GM19438 (cell line): ENCODE measurements around the gene EIF4E1B.
A peak's percentile ranks its signal among the peaks of the same experiment; 100 is the strongest.

ENCODE experiments used
- ATAC-seq: cut with Tn5 transposase; IDR thresholded peaks from one replicate; pipeline ENCODE4 v1.9.1; 2021; ENCODE audit warnings: low read depth; ENCODE audit not compliant: unreplicated experiment

EIF4E1B gene

GRCh38 chr5:176603091-176603490 is 27.4 kb upstream of the EIF4E1B start:
- ATAC-seq = no peak

DNA sequence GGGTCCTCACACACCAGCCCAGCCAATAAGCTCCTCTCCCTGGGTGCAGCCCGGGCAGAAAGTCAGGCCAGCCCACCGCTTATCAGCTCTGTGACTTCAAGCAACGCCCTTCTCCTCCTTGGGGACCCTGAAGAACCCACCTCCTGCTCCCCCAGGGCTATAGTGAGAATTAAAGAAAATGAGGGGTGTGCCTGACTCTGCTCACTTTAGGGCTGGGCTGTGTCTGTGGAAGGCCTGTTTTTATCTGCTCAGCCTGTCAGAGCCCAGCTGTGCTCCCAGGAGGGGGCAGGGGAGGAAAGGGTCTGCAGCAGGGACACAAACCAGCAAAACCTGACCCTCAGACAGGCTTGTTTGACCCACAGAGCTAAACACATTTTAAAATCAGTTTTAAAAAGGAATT is 24.4 kb upstream of the EIF4E1B start:
- no peak for ATAC-seq

GRCh38 chr5:176606875-176607274 is 23.6 kb upstream of the EIF4E1B start:
- ATAC-seq = no peak

DNA sequence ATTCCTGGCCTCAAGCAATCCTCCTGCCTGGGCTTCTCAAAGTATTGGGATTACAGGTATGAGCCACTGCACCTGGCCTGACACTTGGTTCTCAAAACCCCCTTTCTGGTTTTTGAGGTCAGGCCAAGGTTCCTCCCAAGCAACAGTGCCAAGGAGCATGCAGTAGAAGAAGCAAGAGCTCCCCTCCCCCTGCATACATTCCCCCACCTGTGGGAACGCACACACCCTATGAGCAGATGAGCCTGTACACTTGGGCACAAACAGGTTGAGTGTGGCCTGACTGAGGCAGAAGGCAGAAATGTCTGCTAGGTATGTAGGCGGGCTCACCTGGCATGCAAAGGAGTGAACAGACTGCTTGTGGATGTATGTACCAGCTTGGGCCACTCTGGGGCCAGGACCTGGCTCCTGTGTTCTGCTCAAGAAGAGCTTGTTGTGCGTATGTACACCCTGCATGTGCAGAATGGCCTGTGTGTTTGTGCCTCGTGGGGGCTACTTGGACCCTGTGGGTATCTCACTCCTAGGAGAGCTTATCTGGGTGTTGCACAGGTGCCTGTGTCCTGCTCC is 22.3 kb upstream of the EIF4E1B start:
- ATAC-seq = no peak

- peak; percentile 19 for ATAC-seq
These were observed 21.3 kb upstream of the EIF4E1B start for GRCh38 chr5:176608937-176609723.

GRCh38 chr5:176609724-176610434 is 20.6 kb upstream of the EIF4E1B start, which contains the start of gene GPRIN1:
Gene GPRIN1, minus strand, starts transcription at chr5:176610156. Its CDS starts 10,322 bp downstream, at chr5:176599834.
- peak; percentile 65 for ATAC-seq

DNA sequence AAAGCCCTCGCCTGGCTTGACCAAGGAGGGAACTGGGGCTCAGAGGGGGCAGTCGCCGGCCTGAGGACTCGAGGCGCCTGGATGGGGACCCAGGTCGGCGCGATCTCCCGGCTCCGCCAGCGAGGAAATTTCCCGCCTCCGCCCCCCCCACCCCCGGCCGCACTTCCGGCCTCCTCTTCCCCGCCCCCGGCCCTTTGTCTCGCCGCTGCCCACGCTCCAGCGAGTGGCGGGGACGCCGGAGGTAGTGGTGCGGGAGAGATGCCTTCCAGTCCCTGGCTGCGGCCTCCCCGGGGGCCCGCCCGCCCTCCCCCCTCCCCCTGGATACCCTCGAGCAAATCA is 20.1 kb upstream of the EIF4E1B start:
- peak; percentile 15 for ATAC-seq

GRCh38 chr5:176611435-176611834 is 19.0 kb upstream of the EIF4E1B start:
- ATAC-seq = no peak

DNA sequence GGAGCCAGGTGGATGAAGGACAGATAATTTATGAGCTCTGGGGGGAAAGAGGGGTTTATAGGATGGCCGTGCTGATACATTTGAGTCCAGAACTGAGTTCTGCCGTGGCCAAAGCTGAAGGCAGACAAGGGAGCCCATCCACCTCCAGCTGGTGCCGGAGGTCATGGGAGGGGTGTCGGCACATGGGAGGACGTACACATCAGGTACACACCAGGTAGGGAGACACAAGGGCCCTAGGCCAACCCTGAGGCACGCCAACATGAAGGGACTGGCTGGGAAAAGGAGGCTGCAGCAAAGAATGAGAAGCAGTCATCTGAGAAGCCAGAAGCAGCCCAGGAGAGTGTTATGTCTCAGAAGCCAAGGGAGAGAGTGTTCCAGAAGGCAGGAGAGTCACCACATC is 18.5 kb upstream of the EIF4E1B start:
- no peak for ATAC-seq

DNA sequence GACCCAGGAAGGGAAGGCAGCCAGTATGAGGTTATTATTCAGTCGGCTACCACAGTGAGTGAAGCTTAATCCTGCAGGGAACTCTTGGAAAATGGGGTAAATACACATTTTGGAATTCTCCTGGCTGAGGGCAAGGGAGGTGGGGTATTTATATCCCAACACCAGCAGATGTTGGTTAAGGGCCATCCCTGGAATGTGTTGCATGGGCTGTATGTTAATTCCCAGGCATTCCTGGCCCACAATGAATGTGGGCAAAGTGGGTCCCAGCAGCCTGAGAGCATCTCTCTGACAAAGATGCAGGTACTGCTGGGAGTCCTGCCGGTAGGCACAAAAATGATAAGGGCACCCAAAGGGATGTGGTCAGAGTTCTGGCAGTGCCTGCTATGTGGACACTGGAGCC is 17.6 kb upstream of the EIF4E1B start:
- no peak for ATAC-seq

- ATAC-seq = no peak
These were observed 15.5 kb upstream of the EIF4E1B start for GRCh38 chr5:176614805-176615478.

DNA sequence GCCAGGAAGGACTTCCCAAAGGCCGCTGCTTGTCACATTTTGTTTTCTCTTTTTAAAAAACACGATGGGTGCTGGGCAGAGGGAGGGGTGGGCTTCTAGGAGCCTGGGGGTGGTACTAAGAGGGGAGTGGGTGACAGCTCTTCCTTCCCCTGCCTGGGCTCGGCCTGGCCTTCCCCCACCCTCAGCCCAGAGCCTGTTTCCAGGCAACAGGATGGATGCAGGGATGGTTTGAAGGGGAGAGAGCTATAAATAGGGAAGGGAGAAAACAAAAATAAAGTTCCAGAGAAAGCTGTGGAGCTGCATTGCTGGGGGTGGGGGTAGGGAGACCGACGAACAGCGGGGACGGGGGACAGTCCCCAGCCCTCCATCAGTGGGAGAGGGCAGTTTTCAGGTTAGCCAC is 14.0 kb upstream of the EIF4E1B start:
- no peak for ATAC-seq

- ATAC-seq = no peak
These were observed 11.7 kb upstream of the EIF4E1B start for GRCh38 chr5:176618783-176619182.

GRCh38 chr5:176619203-176619568 is 11.3 kb upstream of the EIF4E1B start:
- peak; percentile 78 for ATAC-seq

DNA sequence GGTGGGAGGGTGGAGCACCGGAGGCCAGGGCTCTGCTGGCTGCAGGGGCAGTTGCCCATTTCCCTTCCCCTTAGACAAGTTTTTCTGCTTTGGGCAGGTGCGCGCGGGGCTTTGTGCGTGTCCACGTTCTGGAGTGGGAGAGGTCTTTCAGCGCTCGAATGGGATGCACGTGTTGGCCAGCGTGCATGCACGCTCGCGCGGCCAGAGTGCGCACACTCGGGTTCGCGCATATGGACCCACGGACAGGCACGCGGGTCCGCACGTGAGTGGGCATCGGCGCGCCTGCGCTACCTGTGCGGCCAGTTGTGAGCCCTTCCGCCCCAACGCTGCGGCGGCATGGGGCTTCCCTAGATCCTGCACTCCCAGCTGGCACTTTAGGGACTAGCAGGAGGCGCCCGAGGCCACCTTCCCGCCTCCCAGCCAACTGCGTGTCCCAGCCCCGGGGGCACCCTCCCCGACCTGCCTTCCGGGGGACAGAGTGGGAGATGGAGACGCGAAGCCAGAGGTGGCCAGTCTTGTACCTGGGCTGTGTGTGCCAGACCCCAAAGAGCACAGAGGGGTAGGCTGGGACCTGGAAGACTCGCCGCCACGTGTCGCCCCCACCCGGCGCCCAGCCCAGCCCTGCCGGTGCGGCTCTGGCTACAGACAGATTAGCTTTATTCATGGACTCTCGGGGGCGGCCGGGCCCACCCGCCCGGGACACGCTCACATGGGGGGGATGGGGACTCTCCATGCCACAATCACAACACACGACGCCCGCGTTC is 10.7 kb upstream of the EIF4E1B start:
- no peak for ATAC-seq

DNA sequence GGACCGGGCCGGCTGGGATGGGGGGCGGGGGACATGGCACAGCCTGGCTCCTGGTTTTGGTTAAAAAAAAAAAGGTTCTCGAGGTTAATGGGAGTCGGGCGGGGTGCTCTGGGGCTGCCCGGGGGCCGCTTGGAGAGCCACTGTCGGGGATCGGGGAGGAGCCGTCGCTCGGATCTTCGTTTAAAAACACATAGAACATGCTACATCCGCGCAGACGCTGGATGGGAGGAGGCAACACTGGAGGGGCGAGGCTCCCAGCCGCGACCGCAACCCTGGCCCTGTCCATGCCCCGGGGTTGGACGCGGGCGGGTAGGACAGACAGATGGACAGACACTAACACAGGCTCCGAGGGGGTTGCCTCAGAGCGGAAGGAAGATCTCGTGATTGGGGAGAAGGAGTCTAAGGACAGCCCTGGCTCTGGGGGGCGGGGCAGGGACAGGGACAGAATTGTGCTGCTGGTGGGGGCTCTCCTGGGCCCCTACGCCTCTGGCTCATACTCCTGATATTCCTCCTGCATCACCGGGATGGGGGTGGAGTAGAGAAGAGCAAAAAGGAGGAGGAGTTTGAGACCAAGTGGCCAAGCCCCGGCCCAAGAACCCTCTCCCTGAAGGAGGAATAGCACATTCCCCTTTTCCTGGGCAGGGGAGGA is 10.0 kb upstream of the EIF4E1B start:
- no peak for ATAC-seq

- no peak for ATAC-seq
These were observed 8.8 kb upstream of the EIF4E1B start for GRCh38 chr5:176621661-176622079.

- no peak for ATAC-seq
These were observed 6.3 kb upstream of the EIF4E1B start for GRCh38 chr5:176624142-176624541.

- ATAC-seq = no peak
These were observed 5.5 kb upstream of the EIF4E1B start for GRCh38 chr5:176624938-176625337.

DNA sequence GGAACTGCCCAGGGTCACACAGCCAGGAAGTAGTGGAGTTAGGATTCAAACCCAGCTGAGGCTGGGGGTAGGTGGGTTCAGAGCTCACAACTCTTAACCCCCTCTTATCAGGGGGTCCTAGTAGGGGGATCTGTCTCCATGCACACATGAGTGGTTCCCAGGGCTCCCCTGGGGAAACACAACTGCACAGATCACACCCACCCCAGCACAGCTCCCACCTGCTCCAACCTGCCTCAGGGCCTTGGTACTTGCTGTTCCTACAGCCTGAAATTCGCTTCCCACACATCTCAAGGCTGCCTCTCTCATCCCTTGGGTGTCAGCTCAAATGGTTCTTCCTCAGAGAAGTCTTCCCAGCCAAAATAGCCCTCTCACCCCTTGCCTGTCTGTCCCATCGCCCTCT is 5.0 kb upstream of the EIF4E1B start:
- ATAC-seq = no peak
